HG02588 (cell line): ENCODE measurements around the gene SARS1.
"Not testable (repeated sequence)": the region's sequence is repeated elsewhere in the genome, so short reads cannot be mapped to it uniquely, and the experiment has no call there.

Experiments
- ATAC-seq: cut with Tn5 transposase; IDR thresholded peaks from one replicate; pipeline ENCODE4 v1.9.1; 2021; ENCODE audit warnings: mild to moderate bottlenecking, moderate library complexity; ENCODE audit not compliant: unreplicated experiment

SARS1 gene

GRCh38 chr1:109272831-109273547 is 59.3 kb downstream of the SARS1 start:
- no peak for ATAC-seq

GRCh38 chr1:109273570-109274288 is 60.0 kb downstream of the SARS1 start:
- no peak for ATAC-seq

- ATAC-seq, result no peak
Observed at GRCh38 chr1:109274533-109275476, 61.1 kb downstream of the SARS1 start.

GRCh38 chr1:109275706-109276345 is 62.1 kb downstream of the SARS1 start:
- ATAC-seq, result no peak

GRCh38 chr1:109277434-109278204 is 63.9 kb downstream of the SARS1 start:
- ATAC-seq, result peak; percentile 76

- no peak for ATAC-seq
Observed at GRCh38 chr1:109279615-109280278, 66.0 kb downstream of the SARS1 start.

- ATAC-seq, result no peak
Observed at GRCh38 chr1:109280862-109281261, 67.1 kb downstream of the SARS1 start.

- no peak for ATAC-seq
Observed at GRCh38 chr1:109281680-109282496, 68.2 kb downstream of the SARS1 start.

- no peak for ATAC-seq
Observed at GRCh38 chr1:109282497-109282951, 68.8 kb downstream of the SARS1 start.

GRCh38 chr1:109282952-109283747 is 69.4 kb downstream of the SARS1 start, which contains the start of gene PSRC1:
Gene PSRC1, minus strand, starts transcription at chr1:109283145.
- peak; percentile 94 for ATAC-seq

- ATAC-seq, result peak; percentile 36
Observed at GRCh38 chr1:109283748-109284600, 70.3 kb downstream of the SARS1 start.

- not testable (repeated sequence) for ATAC-seq
Observed at GRCh38 chr1:109286762-109287161, 73.0 kb downstream of the SARS1 start.
